ENCODE data around the gene TSHZ1. TPM values are rescaled to one million over a fixed set of nuclear protein-coding genes. Genes with fewer than 3 reads are reported as not detected.

TSHZ1 gene
- polyA plus RNA-seq, 1 donor from 2014 or later = 1.1 TPM

GRCh38 chr18:75248426-75249174, 38.0 kb downstream of the TSHZ1 start:
- Histone ChIP-seq H3K9ac (ENCODE audit: low read length) (no peak overlapping the region), H3F3A (ENCODE audit: insufficient read depth, low read length, poor library complexity, severe bottlenecking) (no peaks in the 10 kb centered on the region), H3K4me2 (ENCODE audit: low read length) (no peak overlapping the region), H3K27me3 (ENCODE audit: insufficient read depth, low read depth, low read length) (no peaks in the 10 kb centered on the region), H3K36me3 (ENCODE audit: insufficient read depth, low read length) (no peaks in the 10 kb centered on the region), H3K79me2 (replicated peaks; ENCODE audit: insufficient read depth, low read length) (no peaks in the 10 kb centered on the region), H3K9me2 (ENCODE audit: insufficient read depth, low read length) (no peaks in the 10 kb centered on the region), H3K9me3 (ENCODE audit: low read length) (no peaks in the 10 kb centered on the region), H3K27ac (ENCODE audit: low read length) (no peak overlapping the region), H2AFZ (ENCODE audit: low read depth, low read length) (no peak overlapping the region), H4K20me1 (ENCODE audit: insufficient read depth) (no peaks in the 10 kb centered on the region), H3K4me3 (ENCODE audit: low read length) (no peak overlapping the region)
- TF ChIP-seq POLR2AphosphoS5 (IDR thresholded peaks at IDR 0.05) = no peak
- TF ChIP-seq EP300 (conservative IDR thresholded peaks at IDR 0.05; ENCODE audit: poor library complexity, severe bottlenecking) = no peak
- TF ChIP-seq, protein P1, sequence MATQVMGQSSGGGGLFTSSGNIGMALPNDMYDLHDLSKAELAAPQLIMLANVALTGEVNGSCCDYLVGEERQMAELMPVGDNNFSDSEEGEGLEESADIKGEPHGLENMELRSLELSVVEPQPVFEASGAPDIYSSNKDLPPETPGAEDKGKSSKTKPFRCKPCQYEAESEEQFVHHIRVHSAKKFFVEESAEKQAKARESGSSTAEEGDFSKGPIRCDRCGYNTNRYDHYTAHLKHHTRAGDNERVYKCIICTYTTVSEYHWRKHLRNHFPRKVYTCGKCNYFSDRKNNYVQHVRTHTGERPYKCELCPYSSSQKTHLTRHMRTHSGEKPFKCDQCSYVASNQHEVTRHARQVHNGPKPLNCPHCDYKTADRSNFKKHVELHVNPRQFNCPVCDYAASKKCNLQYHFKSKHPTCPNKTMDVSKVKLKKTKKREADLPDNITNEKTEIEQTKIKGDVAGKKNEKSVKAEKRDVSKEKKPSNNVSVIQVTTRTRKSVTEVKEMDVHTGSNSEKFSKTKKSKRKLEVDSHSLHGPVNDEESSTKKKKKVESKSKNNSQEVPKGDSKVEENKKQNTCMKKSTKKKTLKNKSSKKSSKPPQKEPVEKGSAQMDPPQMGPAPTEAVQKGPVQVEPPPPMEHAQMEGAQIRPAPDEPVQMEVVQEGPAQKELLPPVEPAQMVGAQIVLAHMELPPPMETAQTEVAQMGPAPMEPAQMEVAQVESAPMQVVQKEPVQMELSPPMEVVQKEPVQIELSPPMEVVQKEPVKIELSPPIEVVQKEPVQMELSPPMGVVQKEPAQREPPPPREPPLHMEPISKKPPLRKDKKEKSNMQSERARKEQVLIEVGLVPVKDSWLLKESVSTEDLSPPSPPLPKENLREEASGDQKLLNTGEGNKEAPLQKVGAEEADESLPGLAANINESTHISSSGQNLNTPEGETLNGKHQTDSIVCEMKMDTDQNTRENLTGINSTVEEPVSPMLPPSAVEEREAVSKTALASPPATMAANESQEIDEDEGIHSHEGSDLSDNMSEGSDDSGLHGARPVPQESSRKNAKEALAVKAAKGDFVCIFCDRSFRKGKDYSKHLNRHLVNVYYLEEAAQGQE (IDR thresholded peaks at IDR 0.05; ENCODE audit: borderline replicate concordance) = no peak
- TF ChIP-seq SMC3 (conservative IDR thresholded peaks at IDR 0.05; ENCODE audit: poor library complexity) = no peak

DNA sequence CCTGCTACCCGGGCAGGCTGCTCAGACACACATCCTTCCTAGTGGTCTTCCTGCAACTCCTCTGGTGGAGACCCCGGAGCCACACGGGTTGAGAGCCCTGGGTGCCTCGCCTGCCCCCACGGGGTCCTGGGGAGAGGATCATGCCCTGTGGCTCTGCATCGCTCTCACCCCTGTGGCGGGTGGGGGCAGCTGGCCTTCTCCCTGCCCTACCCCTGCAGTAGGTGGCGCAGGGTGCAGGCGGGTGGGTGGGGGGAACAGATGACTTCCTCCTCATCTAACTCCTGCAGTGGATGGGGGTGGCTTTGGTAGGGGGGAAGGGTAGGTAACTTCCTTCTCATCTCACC, 38.5 kb downstream of the TSHZ1 start:
- TF ChIP-seq EP300 (conservative IDR thresholded peaks at IDR 0.05; ENCODE audit: poor library complexity, severe bottlenecking) (no peak), CTCF (IDR thresholded peaks at IDR 0.05; ENCODE audit: poor library complexity, severe bottlenecking) (no peak), RAD21 (conservative IDR thresholded peaks at IDR 0.05) (no peak), EZH2 (IDR thresholded peaks at IDR 0.05; ENCODE audit: borderline replicate concordance, insufficient read depth, low read length, poor library complexity, severe bottlenecking) (no peak), POLR2AphosphoS5 (IDR thresholded peaks at IDR 0.05) (no peak), TAF1 (IDR thresholded peaks at IDR 0.05; ENCODE audit: low read depth) (no peak), MXI1 (conservative IDR thresholded peaks at IDR 0.05; ENCODE audit: poor library complexity, severe bottlenecking) (no peak), SMC3 (conservative IDR thresholded peaks at IDR 0.05; ENCODE audit: poor library complexity) (no peak)
- TF ChIP-seq, protein P1 (IDR thresholded peaks at IDR 0.05; ENCODE audit: borderline replicate concordance) = no peak
- no peaks in the 10 kb centered on the region for H3K9me3 ChIP-seq (ENCODE audit: low read length)
- H3K27ac ChIP-seq (ENCODE audit: low read length) = no peak overlapping the region
- H3F3A ChIP-seq (ENCODE audit: insufficient read depth, low read length, poor library complexity, severe bottlenecking) = no peaks in the 10 kb centered on the region
- H3K9ac ChIP-seq (ENCODE audit: low read length) = no peak overlapping the region
- peaks cover 4% of the 10 kb centered on the region for H3K27me3 ChIP-seq (ENCODE audit: insufficient read depth, low read depth, low read length)
- no peaks in the 10 kb centered on the region for H3K36me3 ChIP-seq (ENCODE audit: insufficient read depth, low read length)
- no peak overlapping the region for H2AFZ ChIP-seq (ENCODE audit: low read depth, low read length)
- no peaks in the 10 kb centered on the region for H3K79me2 ChIP-seq (replicated peaks; ENCODE audit: insufficient read depth, low read length)
- no peak overlapping the region for H3K4me3 ChIP-seq (ENCODE audit: low read length)
- no peaks in the 10 kb centered on the region for H3K9me2 ChIP-seq (ENCODE audit: insufficient read depth, low read length)
- no peaks in the 10 kb centered on the region for H4K20me1 ChIP-seq (ENCODE audit: insufficient read depth)
- no peak overlapping the region for H3K4me2 ChIP-seq (ENCODE audit: low read length)

Measured in neural cell (in vitro differentiated cells).